ENCODE results near the gene INHBB.

The INHBB gene

GRCh38 chr2:120399889-120400240, 53.9 kb downstream of the INHBB start:
- DNase-seq, result no peak

GRCh38 chr2:120400551-120400950, 54.6 kb downstream of the INHBB start:
- DNase-seq, result no peak
